ENCODE results near the gene MAP4K1.

GRCh38 chr19:38596057-38596981 is 21.4 kb downstream of the MAP4K1 start:
- TF ChIP-seq POLR2AphosphoS5 (IDR thresholded peaks at IDR 0.05; ENCODE audit: borderline replicate concordance, low read depth, low read length) (no peak), EZH2 (IDR thresholded peaks at IDR 0.05) (no peak), FOXP2 (optimal IDR thresholded peaks at IDR 0.05; ENCODE audit: control extremely low read depth, extremely low read length, insufficient read depth) (no peak)

All from SK-N-MC (cell line).